HG03575 (cell line): ENCODE results near the gene ACTR3C.

Source experiments
- ATAC-seq: cut with Tn5 transposase; IDR thresholded peaks from one replicate; pipeline ENCODE4 v1.9.1; 2021; ENCODE audit not compliant: unreplicated experiment, insufficient number of reproducible peaks, low FRiP score; ENCODE audit errors: extremely low read depth

Gene ACTR3C

DNA sequence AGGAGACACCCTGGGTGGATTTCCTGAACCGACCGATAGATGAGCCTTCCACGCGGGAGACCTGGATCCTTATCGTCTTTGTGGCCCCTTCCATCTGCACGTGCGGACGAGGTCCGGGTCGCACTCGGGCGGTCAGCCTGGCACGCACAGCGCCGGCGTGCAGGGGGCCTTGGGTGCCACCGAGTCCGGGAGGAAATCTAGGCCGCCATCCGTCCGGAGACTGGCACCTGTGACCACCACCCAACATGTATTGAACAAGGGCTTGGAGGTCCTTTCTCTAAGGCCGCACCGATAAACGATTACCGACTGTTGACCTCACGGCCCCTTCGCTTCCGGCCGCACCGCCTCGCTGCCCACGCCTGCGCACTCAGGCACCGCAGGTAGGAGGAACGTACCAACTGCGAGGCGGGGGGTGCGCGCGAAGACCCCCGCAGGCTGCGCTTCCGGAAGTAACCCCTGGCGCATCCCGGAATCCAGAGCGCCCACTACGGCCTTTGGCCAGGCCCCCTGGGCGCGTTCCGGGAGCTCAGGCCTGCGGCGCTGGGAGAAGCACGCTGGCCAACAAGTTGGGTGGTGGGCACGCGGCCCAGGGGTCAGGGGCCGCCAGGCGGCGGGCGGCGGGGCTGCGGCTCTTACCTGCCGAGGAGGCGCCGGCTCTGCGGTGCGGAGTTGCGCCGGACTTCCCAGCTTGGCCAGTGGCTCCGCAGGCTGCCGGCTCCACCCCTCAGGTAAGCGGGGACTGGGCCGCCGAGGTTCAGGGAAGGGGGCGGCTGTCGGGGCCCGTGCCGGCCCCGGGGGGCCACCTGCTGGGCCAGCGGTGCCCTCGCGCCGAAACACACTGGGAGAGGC lies at the start of gene ACTR3C, which contains the start of gene LRRC61:
ACTR3C (minus strand) TSS at position 713 of the 849 bp plus-strand sequence. CDS start 28,249 bp downstream, outside the sequence.
LRRC61 (plus strand) TSS at position 523 of the 849 bp plus-strand sequence. CDS start 13,507 bp downstream, outside the sequence.
- no peak for ATAC-seq

DNA sequence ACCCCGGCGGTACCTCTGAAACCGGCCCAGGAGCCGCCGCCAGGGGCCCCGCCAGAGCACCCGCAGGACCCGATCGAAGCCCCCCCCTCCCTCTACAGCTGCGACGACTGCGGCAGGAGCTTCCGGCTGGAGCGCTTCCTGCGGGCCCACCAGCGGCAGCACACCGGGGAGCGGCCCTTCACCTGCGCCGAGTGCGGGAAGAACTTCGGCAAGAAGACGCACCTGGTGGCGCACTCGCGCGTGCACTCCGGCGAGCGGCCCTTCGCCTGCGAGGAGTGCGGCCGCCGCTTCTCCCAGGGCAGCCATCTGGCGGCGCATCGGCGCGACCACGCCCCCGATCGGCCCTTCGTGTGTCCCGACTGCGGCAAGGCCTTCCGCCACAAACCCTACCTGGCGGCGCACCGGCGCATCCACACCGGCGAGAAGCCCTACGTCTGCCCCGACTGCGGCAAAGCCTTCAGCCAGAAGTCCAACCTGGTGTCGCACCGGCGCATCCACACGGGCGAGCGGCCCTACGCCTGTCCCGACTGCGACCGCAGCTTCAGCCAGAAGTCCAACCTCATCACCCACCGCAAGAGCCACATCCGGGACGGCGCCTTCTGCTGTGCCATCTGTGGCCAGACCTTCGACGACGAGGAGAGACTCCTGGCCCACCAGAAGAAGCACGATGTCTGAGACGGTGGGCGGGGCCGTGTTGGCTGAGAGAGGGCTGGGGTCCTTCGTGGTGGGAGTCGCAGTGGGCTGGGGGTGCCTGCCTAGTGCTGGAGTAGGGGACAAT lies 49.1 kb upstream of the ACTR3C start:
- ATAC-seq = no peak

DNA sequence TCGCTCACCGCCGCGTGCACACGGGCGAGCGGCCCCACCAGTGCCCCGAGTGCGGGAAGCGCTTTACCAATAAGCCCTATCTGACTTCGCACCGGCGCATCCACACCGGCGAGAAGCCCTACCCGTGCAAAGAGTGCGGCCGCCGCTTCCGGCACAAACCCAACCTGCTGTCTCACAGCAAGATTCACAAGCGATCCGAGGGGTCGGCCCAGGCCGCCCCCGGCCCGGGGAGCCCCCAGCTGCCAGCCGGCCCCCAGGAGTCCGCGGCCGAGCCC lies 48.6 kb upstream of the ACTR3C start:
- ATAC-seq = no peak

GRCh38 chr7:150371131-150371995 lies 48.0 kb upstream of the ACTR3C start:
- ATAC-seq = no peak

GRCh38 chr7:150370612-150371071 lies 47.3 kb upstream of the ACTR3C start:
- no peak for ATAC-seq

GRCh38 chr7:150369748-150370501 lies 46.6 kb upstream of the ACTR3C start:
- ATAC-seq = no peak

DNA sequence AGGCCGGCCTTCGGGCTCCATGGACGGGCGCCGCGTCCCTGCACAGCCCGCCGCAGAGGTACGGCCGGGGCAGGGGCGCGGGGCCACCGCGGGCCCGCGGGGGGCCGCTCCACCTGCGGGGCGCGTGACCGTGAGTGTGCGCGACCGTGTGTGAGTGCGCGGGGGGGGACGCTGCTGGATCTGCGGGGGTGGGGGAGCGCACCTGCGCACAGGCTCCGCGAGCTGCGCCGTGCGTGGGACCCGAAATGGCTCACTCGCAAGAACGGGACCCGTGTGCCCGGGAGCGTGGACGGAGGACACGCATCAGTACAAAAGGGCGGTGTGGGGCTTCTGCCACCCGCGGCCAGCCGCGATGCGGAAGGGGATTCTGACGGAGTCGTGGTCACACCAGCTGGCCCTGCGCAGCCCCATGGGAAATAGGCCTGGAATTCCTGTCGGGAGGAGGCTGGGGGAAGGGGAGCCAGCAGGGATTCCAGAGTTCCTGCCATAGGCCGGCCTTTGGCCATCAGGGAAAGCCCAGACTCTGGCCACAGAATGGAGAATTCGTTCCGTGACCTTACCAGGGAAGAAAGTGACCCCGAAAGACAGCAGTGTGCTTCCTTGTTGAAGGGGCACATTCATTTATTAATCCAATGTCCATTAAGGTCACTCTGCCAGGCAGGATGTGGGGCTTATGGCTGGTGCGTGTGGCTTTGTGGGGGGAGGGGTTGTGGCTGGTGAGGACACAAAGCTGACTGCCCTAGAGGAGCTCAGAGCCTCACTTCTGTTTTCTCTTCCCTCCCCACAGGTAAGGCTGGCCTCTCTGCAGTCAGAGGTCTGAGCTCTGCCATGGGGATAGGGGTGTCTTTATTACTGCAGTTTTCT lies 45.8 kb upstream of the ACTR3C start:
- ATAC-seq = no peak

- no peak for ATAC-seq
These were observed 44.9 kb upstream of the ACTR3C start, which contains the start of gene REPIN1 for GRCh38 chr7:150368096-150368883. REPIN1 (plus strand) TSS chr7:150368822; CDS start chr7:150369712, 890 bp downstream.

GRCh38 chr7:150367677-150368095 lies 44.3 kb upstream of the ACTR3C start:
- no peak for ATAC-seq

GRCh38 chr7:150365673-150366398 lies 42.5 kb upstream of the ACTR3C start:
- no peak for ATAC-seq

GRCh38 chr7:150365194-150365593 lies 41.8 kb upstream of the ACTR3C start:
- no peak for ATAC-seq

- no peak for ATAC-seq
These were observed 40.5 kb upstream of the ACTR3C start for GRCh38 chr7:150363872-150364271.

DNA sequence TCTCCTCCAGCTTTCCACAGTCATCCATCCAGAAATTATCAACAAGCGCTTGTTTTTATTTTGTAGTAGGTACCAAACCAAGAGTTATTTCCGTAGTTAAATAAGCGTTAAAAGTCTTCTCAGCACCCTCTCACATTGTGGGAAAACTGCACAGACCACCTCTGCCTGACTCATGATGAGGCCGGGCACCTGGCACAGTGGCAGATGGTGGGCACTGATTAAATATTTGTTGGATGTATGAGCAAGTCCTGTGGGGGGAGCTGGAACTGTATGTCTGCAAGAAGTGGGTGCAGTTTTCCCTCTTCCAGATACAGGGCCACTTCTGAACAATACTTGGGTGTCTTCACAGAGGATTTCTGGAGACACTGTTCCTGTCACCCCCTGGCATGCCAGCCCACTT lies 40.0 kb upstream of the ACTR3C start:
- no peak for ATAC-seq

GRCh38 chr7:150361807-150362621 lies 38.7 kb upstream of the ACTR3C start:
- ATAC-seq = no peak

- no peak for ATAC-seq
These were observed 38.1 kb upstream of the ACTR3C start for GRCh38 chr7:150361402-150361801.
